HEK293T (cell line): ENCODE data around the gene GZF1.

Experiments
- ARNT ChIP-seq: fragments of 450-650 bp; IDR thresholded peaks from 2 replicates; pipeline ENCODE4 v1.6.1; 2017; ENCODE audit warnings: mild to moderate bottlenecking
- BHLHE40 ChIP-seq: fragments of 450-650 bp; IDR thresholded peaks from 2 replicates; pipeline ENCODE4 v1.6.1; 2016; ENCODE audit warnings: mild to moderate bottlenecking, moderate library complexity, borderline replicate concordance
- CTBP1 ChIP-seq: fragments of 450-650 bp; IDR thresholded peaks from 2 replicates; pipeline ENCODE4 v1.6.1; 2016; ENCODE audit warnings: borderline replicate concordance
- ELF4 ChIP-seq: fragments of 450-650 bp; IDR thresholded peaks from 2 replicates; pipeline ENCODE4 v1.6.1; 2017; ENCODE audit warnings: antibody characterized with exemption
- FOXA1 ChIP-seq: fragments of 450-650 bp; IDR thresholded peaks from 2 replicates; pipeline ENCODE4 v1.6.1; 2016; ENCODE audit warnings: mild to moderate bottlenecking
- FOXK2 ChIP-seq: fragments of 450-650 bp; IDR thresholded peaks from 2 replicates; pipeline ENCODE4 v1.6.1; 2016; ENCODE audit warnings: mild to moderate bottlenecking
- FOXM1 ChIP-seq: fragments of 450-650 bp; IDR thresholded peaks from 2 replicates; pipeline ENCODE4 v1.6.1; 2017; ENCODE audit warnings: mild to moderate bottlenecking, borderline replicate concordance
- NFRKB ChIP-seq: fragments of 450-650 bp; IDR thresholded peaks from 2 replicates; pipeline ENCODE4 v1.6.1; 2016; ENCODE audit warnings: mild to moderate bottlenecking, moderate library complexity
- PKNOX1 ChIP-seq: fragments of 450-650 bp; IDR thresholded peaks from 2 replicates; pipeline ENCODE4 v1.6.1; 2016
- SP1 ChIP-seq: fragments of 450-650 bp; IDR thresholded peaks from 2 replicates; pipeline ENCODE4 v1.6.1; 2017
- SUZ12 ChIP-seq: fragments of 450-650 bp; IDR thresholded peaks from 2 replicates; pipeline ENCODE4 v1.6.1; 2016; ENCODE audit warnings: mild to moderate bottlenecking

- TF ChIP-seq SUZ12: no peak
- no peak for TF ChIP-seq FOXM1
- no peak for TF ChIP-seq CTBP1
- TF ChIP-seq FOXA1: no peak
- no peak for TF ChIP-seq BHLHE40
- no peak for TF ChIP-seq ARNT
- no peak for TF ChIP-seq FOXK2
- no peak for TF ChIP-seq PKNOX1
- TF ChIP-seq NFRKB: no peak
- TF ChIP-seq ELF4: no peak
- TF ChIP-seq SP1: no peak
Observed at GRCh38 chr20:23331450-23332350, 30.3 kb upstream of the GZF1 start.
